Lung (tissue), 12 donors: ENCODE data around the gene LDLRAD4. TPM values are rescaled to one million over a fixed set of nuclear protein-coding genes. Genes with fewer than 3 reads are reported as not detected.

Experiments used
- ATAC-seq: fragments of 200-7000 bp; cut with Tn5 transposase; one replicate; pipeline ENCODE4 v1.9.1; 2020; ENCODE audit warnings: moderate number of reproducible peaks; ENCODE audit not compliant: insufficient read depth, low FRiP score
- DNase-seq, 3 donors: peaks; one replicate each; pipeline ENCODE4 v3.0.0-alpha.2; 2013 to 2017
- H3K27ac ChIP-seq, 2 donors: one replicate each; pipeline ENCODE4 v1.5.1; 2013; ENCODE audit warnings: mild to moderate bottlenecking in 2 of 2, moderate library complexity in 2 of 2, control low read depth in 1 of 2, inconsistent platforms in 1 of 2, low read depth in 1 of 2, low read length in 1 of 2
- H3K27me3 ChIP-seq, 3 donors: one replicate each; pipeline ENCODE4 v1.5.1; 2013; ENCODE audit warnings: low read length in 2 of 3; ENCODE audit not compliant: control insufficient read depth in 3 of 3, insufficient read depth in 3 of 3
- H3K36me3 ChIP-seq, 4 donors: one replicate each; pipeline ENCODE4 v1.5.1; 2013; ENCODE audit warnings: low read length in 4 of 4, mild to moderate bottlenecking in 1 of 4, moderate library complexity in 1 of 4; ENCODE audit not compliant: control insufficient read depth in 4 of 4, insufficient read depth in 4 of 4
- H3K4me1 ChIP-seq, 5 donors: one replicate each; pipeline ENCODE4 v1.5.1; 2013; ENCODE audit warnings: low read length in 5 of 5, mild to moderate bottlenecking in 2 of 5, moderate library complexity in 1 of 5; ENCODE audit not compliant: control insufficient read depth in 5 of 5, insufficient read depth in 5 of 5
- H3K4me3 ChIP-seq: one replicate; pipeline ENCODE4 v1.5.1; 2013; ENCODE audit warnings: mild to moderate bottlenecking, control low read depth, moderate library complexity
- H3K9ac ChIP-seq, 2 donors: one replicate each; pipeline ENCODE4 v1.5.1; 2013; ENCODE audit warnings: low read length in 2 of 2, control low read depth in 1 of 2; ENCODE audit not compliant: insufficient read depth in 1 of 2
- H3K9me3 ChIP-seq, 4 donors: one replicate each; pipeline ENCODE4 v1.5.1; 2013; ENCODE audit warnings: low read length in 3 of 4, mild to moderate bottlenecking in 1 of 4, moderate library complexity in 1 of 4; ENCODE audit not compliant: control insufficient read depth in 4 of 4, insufficient read depth in 3 of 4
- CTCF ChIP-seq: IDR thresholded peaks from 2 replicates; pipeline ENCODE4 v1.5.1; 2012; ENCODE audit warnings: mild to moderate bottlenecking; ENCODE audit errors: control extremely low read depth, extremely low read depth
- WGBS, 2 donors: extraction: QIAGEN DNeasy Blood & Tissue Kit; methylation state at CpG; one replicate each; pipeline ENCODE4 v1.1.7; 2013; 5-methylcytosine and 5-hydroxymethylcytosine counted together
- polyA plus RNA-seq, 2 donors: library from polyadenylated mRNA; stranded (reverse); fragments of 200-250 nt; gene quantifications; one replicate each; pipeline ENCODE4 v1.2.1, GENCODE V29; 2013
- total RNA-seq, 2 donors: library from RNA; depleted of rRNA in 1 of 2; stranded (reverse); fragments of >200 nt in 1 of 2; gene quantifications; one replicate each; pipeline ENCODE4 v1.2.1, GENCODE V29; 2014 to 2021
- donor health status: control.
- donor health status: control.
- donor health status: Bipolar disorder and iron deficiency.
- donor health status: healthy.
- donor health status: DM: yes; HTN: yes; CAD: no.

The LDLRAD4 gene
- total and polyA plus RNA-seq, 4 donors, result 3.2 to 62.4 (median 19.9) TPM

- no peak overlapping the region for H3K27ac ChIP-seq
- no peaks in the 10 kb centered on the region for H3K4me1 ChIP-seq
- no peak overlapping the region for H3K4me3 ChIP-seq
- WGBS, 2 donors, result 96 to 97% methylated on average over 10 of the region's 10 CpGs
- ATAC-seq, result no peak
- no peak overlapping the region for H3K9ac ChIP-seq
- DNase-seq, result no peak
- H3K27me3 ChIP-seq, result no peaks in the 10 kb centered on the region
- H3K9me3 ChIP-seq, result peaks cover 0 to 4% (median 0%) of the 10 kb centered on the region in 4 donors
- peaks cover 0 to 4% (median 0%) of the 10 kb centered on the region in 4 donors for H3K36me3 ChIP-seq
- no peak for TF ChIP-seq CTCF
These were observed 59.6 kb downstream of the LDLRAD4 start for GRCh38 chr18:13278062-13278630.

GRCh38 chr18:13279181-13280069 is 60.9 kb downstream of the LDLRAD4 start:
- no peaks in the 10 kb centered on the region for H3K4me1 ChIP-seq
- ATAC-seq (no peak), DNase-seq (no peak)
- H3K9me3 ChIP-seq, result peaks cover 0 to 4% (median 0%) of the 10 kb centered on the region in 4 donors
- peaks cover 0 to 4% (median 0%) of the 10 kb centered on the region in 4 donors for H3K36me3 ChIP-seq
- TF ChIP-seq CTCF, result no peak
- WGBS, 2 donors, result 85 to 92% methylated on average over 22 of the region's 22 CpGs
- no peaks in the 10 kb centered on the region for H3K27me3 ChIP-seq
- H3K9ac ChIP-seq, result no peak overlapping the region
- no peak overlapping the region for H3K27ac ChIP-seq
- no peak overlapping the region for H3K4me3 ChIP-seq

- peak overlapping the region in 1 of 2 donors; percentile 57 for H3K27ac ChIP-seq
- no peak for TF ChIP-seq CTCF
- peaks cover 0 to 4% (median 0%) of the 10 kb centered on the region in 4 donors for H3K9me3 ChIP-seq
- 84 to 85% methylated on average over 11 of the region's 11 CpGs for WGBS, 2 donors
- peaks cover 0 to 4% (median 0%) of the 10 kb centered on the region in 4 donors for H3K36me3 ChIP-seq
- ATAC-seq, result no peak
- no peak overlapping the region for H3K9ac ChIP-seq
- H3K4me1 ChIP-seq, result no peaks in the 10 kb centered on the region
- no peaks in the 10 kb centered on the region for H3K27me3 ChIP-seq
- no peak for DNase-seq
- H3K4me3 ChIP-seq, result no peak overlapping the region
These were observed 61.7 kb downstream of the LDLRAD4 start for GRCh38 chr18:13280070-13280795.
